ENCODE data around the gene LRRC28. TPM values are rescaled to one million over a fixed set of nuclear protein-coding genes. Genes with fewer than 3 reads are reported as not detected.

Gene LRRC28
- total and polyA plus RNA-seq, 2 donors (not counting 1 experiment from before 2014, with no cell fraction given) = 13.3 to 31.8 TPM

DNA sequence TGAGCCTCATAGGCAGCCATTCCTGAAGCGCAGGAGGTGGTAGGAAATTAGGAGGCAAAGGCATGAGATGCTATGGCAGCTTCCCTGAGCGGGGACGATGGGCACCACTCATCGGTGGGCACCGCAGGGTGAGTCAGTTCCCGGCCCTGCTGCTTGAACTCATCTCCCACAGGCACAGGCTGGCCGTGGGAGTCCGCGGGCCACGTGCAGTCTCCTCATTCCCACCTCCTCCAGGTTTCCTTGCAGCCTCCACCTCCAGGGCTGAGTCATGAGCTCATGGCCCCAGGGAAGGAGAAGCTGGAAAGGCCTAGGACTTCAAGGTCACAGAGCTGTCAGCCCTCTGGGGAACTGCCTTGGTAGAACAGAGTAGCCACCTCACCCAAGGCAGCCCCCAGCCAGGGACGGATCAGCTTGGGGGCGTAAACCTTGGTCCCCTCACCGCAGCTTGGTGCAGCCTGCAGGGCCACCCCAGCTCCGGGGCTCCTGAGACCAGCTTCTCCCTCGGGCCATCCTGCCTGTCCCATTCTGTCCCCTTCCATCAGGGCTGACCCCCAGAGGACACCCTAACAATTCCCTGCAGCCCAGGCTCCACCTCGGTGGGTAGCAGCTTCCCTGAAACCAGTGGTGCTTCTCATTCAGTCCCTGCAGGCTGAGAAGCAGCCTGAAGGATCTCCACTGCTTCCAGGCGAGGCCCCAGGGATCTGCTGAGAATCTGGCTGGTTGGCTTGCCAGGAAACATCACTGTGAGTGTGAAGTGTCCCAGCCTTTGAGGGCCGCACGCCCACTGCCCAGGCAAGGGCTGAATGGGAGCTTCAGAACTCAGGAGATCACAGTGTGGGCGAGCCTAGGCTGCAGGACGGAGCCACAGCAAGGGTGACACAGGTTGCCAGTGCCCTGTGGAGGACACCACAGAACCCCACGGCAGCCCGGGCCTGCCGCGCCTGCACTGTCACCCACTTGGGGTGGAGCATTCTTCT, 163.8 kb downstream of the LRRC28 start:
- Histone ChIP-seq H3K4me2 (replicated peaks; ENCODE audit: low read depth, low read length, poor library complexity, severe bottlenecking) (no peak overlapping the region), H2AFZ (ENCODE audit: insufficient read depth, low read depth, low read length, poor library complexity, severe bottlenecking) (no peak overlapping the region), H3K9ac (ENCODE audit: low read length) (no peak overlapping the region), H3K9me3 (ENCODE audit: control extremely low read depth in 1 of 3, control insufficient read depth in 2 of 3, insufficient read depth in 1 of 3, low read length in 2 of 3) (no peaks in the 10 kb centered on the region), H3K4me3 (ENCODE audit: control extremely low read depth in 1 of 5, extremely low read depth in 1 of 5, insufficient read depth in 1 of 5, low read depth in 2 of 5, low read length in 4 of 5) (no peak overlapping the region), H3K36me3 (replicated peaks in 1 of 2; ENCODE audit: control extremely low read depth in 1 of 2, control insufficient read depth in 1 of 2, extremely low read depth in 1 of 2, insufficient read depth in 2 of 2, low read length in 1 of 2) (no peaks in the 10 kb centered on the region), H3K27ac (ENCODE audit: low read length in 2 of 2) (no peak overlapping the region), H3K4me1 (ENCODE audit: control insufficient read depth in 2 of 2, insufficient read depth in 2 of 2, low read length in 2 of 2) (no peaks in the 10 kb centered on the region), H3K27me3 (replicated peaks in 1 of 4; ENCODE audit: control extremely low read depth in 1 of 4, control insufficient read depth in 3 of 4, insufficient read depth in 4 of 4, low read length in 3 of 4) (no peaks in the 10 kb centered on the region), H4K20me1 (ENCODE audit: control insufficient read depth, insufficient read depth, low read length, poor library complexity, severe bottlenecking) (no peaks in the 10 kb centered on the region), H3K79me2 (ENCODE audit: control insufficient read depth, insufficient read depth, low read length) (no peaks in the 10 kb centered on the region)
- H3K4me1 Mint-ChIP-seq = no peaks in the 10 kb centered on the region
- ChIA-PET POLR2A (no interaction called here), CTCF (interaction anchor here (3.1 kb wide), 1 partner anchor 289 kb away, joined by 16 read pairs; no protein-coding TSS in a partner anchor)
- ATAC-seq (ENCODE audit: low read depth) = no peak
- TF ChIP-seq, protein P1, sequence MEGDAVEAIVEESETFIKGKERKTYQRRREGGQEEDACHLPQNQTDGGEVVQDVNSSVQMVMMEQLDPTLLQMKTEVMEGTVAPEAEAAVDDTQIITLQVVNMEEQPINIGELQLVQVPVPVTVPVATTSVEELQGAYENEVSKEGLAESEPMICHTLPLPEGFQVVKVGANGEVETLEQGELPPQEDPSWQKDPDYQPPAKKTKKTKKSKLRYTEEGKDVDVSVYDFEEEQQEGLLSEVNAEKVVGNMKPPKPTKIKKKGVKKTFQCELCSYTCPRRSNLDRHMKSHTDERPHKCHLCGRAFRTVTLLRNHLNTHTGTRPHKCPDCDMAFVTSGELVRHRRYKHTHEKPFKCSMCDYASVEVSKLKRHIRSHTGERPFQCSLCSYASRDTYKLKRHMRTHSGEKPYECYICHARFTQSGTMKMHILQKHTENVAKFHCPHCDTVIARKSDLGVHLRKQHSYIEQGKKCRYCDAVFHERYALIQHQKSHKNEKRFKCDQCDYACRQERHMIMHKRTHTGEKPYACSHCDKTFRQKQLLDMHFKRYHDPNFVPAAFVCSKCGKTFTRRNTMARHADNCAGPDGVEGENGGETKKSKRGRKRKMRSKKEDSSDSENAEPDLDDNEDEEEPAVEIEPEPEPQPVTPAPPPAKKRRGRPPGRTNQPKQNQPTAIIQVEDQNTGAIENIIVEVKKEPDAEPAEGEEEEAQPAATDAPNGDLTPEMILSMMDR (IDR thresholded peaks at IDR 0.05) = no peak
- TF ChIP-seq EZH2 (IDR thresholded peaks at IDR 0.05; ENCODE audit: borderline replicate concordance, insufficient read depth, low read depth, low read length, poor library complexity, severe bottlenecking) = no peak
- H3K4me3 Mint-ChIP-seq = no peak overlapping the region
- intact Hi-C loops (cut with micrococcal nuclease) = no loop called here
- no peak overlapping the region for H3K27ac Mint-ChIP-seq
- no peak for DNase-seq
- H3K9me3 Mint-ChIP-seq (ENCODE audit: insufficient read depth) = no peaks in the 10 kb centered on the region
- H3K27me3 Mint-ChIP-seq = no peaks in the 10 kb centered on the region
- 95% methylated on average over 21 of the region's 25 CpGs for WGBS (ENCODE audit: insufficient coverage)
